ENCODE data around the gene SLC2A9. TPM values are rescaled to one million over a fixed set of nuclear protein-coding genes. Genes with fewer than 3 reads are reported as not detected.

The SLC2A9 gene
- total and polyA plus RNA-seq, 2 donors (not counting 3 experiments of a cell fraction or from before 2014, with no cell fraction given): 1.6 to 1.8 TPM

- intact Hi-C loops (cut with micrococcal nuclease): no loop called here
- CTCF ChIA-PET: no interaction called here
- no peak for TF ChIP-seq CTCF (IDR thresholded peaks at IDR 0.05; ENCODE audit: extremely low read depth in 1 of 2, insufficient read depth in 1 of 2, low read depth in 1 of 2, low read length in 2 of 2)
- no peak for TF ChIP-seq EZH2 (IDR thresholded peaks at IDR 0.05; ENCODE audit: borderline replicate concordance, low read depth, low read length, severe bottlenecking)
- no peak for TF ChIP-seq MYC (IDR thresholded peaks at IDR 0.05; ENCODE audit: low read depth, low read length)
- TF ChIP-seq JUN (IDR thresholded peaks at IDR 0.05; ENCODE audit: borderline replicate concordance, insufficient read depth, insufficient read length, low read depth): no peak
- no peak for TF ChIP-seq POLR2AphosphoS5 (IDR thresholded peaks at IDR 0.05; ENCODE audit: insufficient read depth, low read depth, low read length)
- no peak for TF ChIP-seq MAX (IDR thresholded peaks at IDR 0.05; ENCODE audit: insufficient read depth, insufficient read length)
- no peak for TF ChIP-seq FOS (IDR thresholded peaks at IDR 0.05; ENCODE audit: borderline replicate concordance, insufficient read depth, low read length)
- no peak for TF ChIP-seq GATA2 (IDR thresholded peaks at IDR 0.05; ENCODE audit: insufficient read depth, insufficient read length, low read depth, low read length)
- no peak for TF ChIP-seq POLR2A (IDR thresholded peaks at IDR 0.05; ENCODE audit: low read depth, low read length)
- H2AFZ ChIP-seq (ENCODE audit: low read depth, low read length): no peak overlapping the region
- POLR2A ChIA-PET: no interaction called here
- no peak overlapping the region for H3K4me2 ChIP-seq (ENCODE audit: insufficient read depth, low read length)
- no peaks in the 10 kb centered on the region for H3K27me3 ChIP-seq (ENCODE audit: control insufficient read depth in 2 of 2, insufficient read depth in 2 of 2, low read length in 2 of 2)
- H3K79me2 ChIP-seq (ENCODE audit: control insufficient read depth, insufficient read depth, low read length): no peaks in the 10 kb centered on the region
- no TSS peak for BruUV-seq (replicated peaks)
- H4K20me1 ChIP-seq (replicated peaks; ENCODE audit: control insufficient read depth, extremely low read depth, insufficient read depth, low read length): no peaks in the 10 kb centered on the region
- H3K4me1 ChIP-seq (ENCODE audit: control insufficient read depth, extremely low read depth, insufficient read depth, low read length): peaks cover 6% of the 10 kb centered on the region
- FAIRE-seq: no peak
- dilution Hi-C loops (cut with MboI; ENCODE audit: extremely low pct_ligation_motif_present, low sequenced_read_pairs): no loop called here
- DNase-seq (ENCODE audit: low read depth, low spot score): no peak
- H3K27ac ChIP-seq (ENCODE audit: insufficient read depth, low read depth, low read length): no peak overlapping the region
- H3K9me3 ChIP-seq (replicated peaks; ENCODE audit: control insufficient read depth, insufficient read depth, low read length): no peaks in the 10 kb centered on the region
- H3K9ac ChIP-seq (replicated peaks; ENCODE audit: extremely low read depth, insufficient read depth, low read length): no peak overlapping the region
- H3K9me1 ChIP-seq (replicated peaks; ENCODE audit: control insufficient read depth, extremely low read depth, insufficient read depth, low read length): no peaks in the 10 kb centered on the region
- no peak overlapping the region for H3K4me3 ChIP-seq (replicated peaks in 1 of 3; ENCODE audit: insufficient read depth in 1 of 3, low read depth in 1 of 3, low read length in 3 of 3)
- H3K36me3 ChIP-seq (ENCODE audit: control insufficient read depth in 2 of 2, extremely low read depth in 1 of 2, insufficient read depth in 2 of 2, low read length in 2 of 2): no peaks in the 10 kb centered on the region
These were observed 35.2 kb upstream of the SLC2A9 start for GRCh38 chr4:10056334-10057022.
